Type B pancreatic cell (in vitro differentiated cells): ENCODE measurements around the gene PBX4. TPM values are rescaled to one million over a fixed set of nuclear protein-coding genes. Genes with fewer than 3 reads are reported as not detected.

Experiments
- DNase-seq: peaks from one replicate; pipeline ENCODE4 v3.0.0; 2021; ENCODE audit warnings: mixed read lengths; ENCODE audit not compliant: unreplicated experiment; ENCODE audit errors: extremely low spot score
- H3K27ac Mint-ChIP-seq: 2 replicates; pipeline ENCODE4 v1.8.0; 2021; ENCODE audit warnings: mild to moderate bottlenecking, mixed read lengths
- H3K27me3 Mint-ChIP-seq: 2 replicates; pipeline ENCODE4 v1.8.0; 2021; ENCODE audit warnings: mixed read lengths
- H3K36me3 Mint-ChIP-seq: 2 replicates; pipeline ENCODE4 v1.8.0; 2021; ENCODE audit warnings: mixed read lengths
- H3K4me1 Mint-ChIP-seq: one replicate; pipeline ENCODE4 v1.8.0; 2021; ENCODE audit warnings: mixed read lengths; ENCODE audit not compliant: unreplicated experiment
- H3K4me3 Mint-ChIP-seq: 2 replicates; pipeline ENCODE4 v1.8.0; 2021; ENCODE audit warnings: mild to moderate bottlenecking, mixed read lengths
- H3K9me3 Mint-ChIP-seq: 2 replicates; pipeline ENCODE4 v1.8.0; 2021; ENCODE audit warnings: mixed read lengths
- CTCF ChIP-seq: fragments of 200-600 bp; sonication (generic); conservative IDR thresholded peaks from 2 replicates; pipeline ENCODE4 v1.5.0; 2021; ENCODE audit warnings: antibody characterized with exemption, mild to moderate bottlenecking
- total RNA-seq: library from RNA; stranded (reverse); gene quantifications from 2 replicates; pipeline ENCODE4 v1.2.1, GENCODE V29; 2021; ENCODE audit warnings: low replicate concordance

Gene PBX4
- total RNA-seq, 1 donor from 2014 or later: 10.9 TPM

GRCh38 chr19:19549804-19550464 is 68.6 kb downstream of the PBX4 start:
- no peaks in the 10 kb centered on the region for H3K36me3 Mint-ChIP-seq
- H3K4me3 Mint-ChIP-seq: no peak overlapping the region
- DNase-seq: no peak
- H3K27me3 Mint-ChIP-seq: peaks cover 3% of the 10 kb centered on the region
- no peak overlapping the region for H3K27ac Mint-ChIP-seq
- no peak for TF ChIP-seq CTCF
- H3K4me1 Mint-ChIP-seq: no peaks in the 10 kb centered on the region
- H3K9me3 Mint-ChIP-seq: no peaks in the 10 kb centered on the region

- TF ChIP-seq CTCF: no peak
These were observed 69.3 kb downstream of the PBX4 start for GRCh38 chr19:19548915-19549759.

GRCh38 chr19:19547674-19548336 is 70.7 kb downstream of the PBX4 start:
- H3K27me3 Mint-ChIP-seq: peaks cover 3% of the 10 kb centered on the region
- no peak for TF ChIP-seq CTCF
- H3K4me3 Mint-ChIP-seq: no peak overlapping the region
- no peaks in the 10 kb centered on the region for H3K36me3 Mint-ChIP-seq
- no peak for DNase-seq
- H3K27ac Mint-ChIP-seq: no peak overlapping the region
- H3K9me3 Mint-ChIP-seq: no peaks in the 10 kb centered on the region
- H3K4me1 Mint-ChIP-seq: no peaks in the 10 kb centered on the region

More at GRCh38 chr19:19548915-19549759, 69.3 kb downstream of the PBX4 start:
- Mint-ChIP-seq H3K27ac (no peak overlapping the region), H3K9me3 (no peaks in the 10 kb centered on the region), H3K4me3 (no peak overlapping the region), H3K36me3 (no peaks in the 10 kb centered on the region), H3K27me3 (peaks cover 3% of the 10 kb centered on the region), H3K4me1 (no peaks in the 10 kb centered on the region)
- DNase-seq: no peak

GRCh38 chr19:19546751-19547162 is 71.7 kb downstream of the PBX4 start:
- DNase-seq: no peak
- no peaks in the 10 kb centered on the region for H3K36me3 Mint-ChIP-seq

GRCh38 chr19:19545707-19546106 is 72.8 kb downstream of the PBX4 start:
- Mint-ChIP-seq H3K27me3 (peaks cover 3% of the 10 kb centered on the region), H3K4me3 (no peak overlapping the region), H3K9me3 (no peaks in the 10 kb centered on the region), H3K27ac (no peak overlapping the region), H3K36me3 (no peaks in the 10 kb centered on the region), H3K4me1 (no peaks in the 10 kb centered on the region)
- no peak for DNase-seq
- no peak for TF ChIP-seq CTCF

More at GRCh38 chr19:19546751-19547162, 71.7 kb downstream of the PBX4 start:
- H3K9me3 Mint-ChIP-seq: no peaks in the 10 kb centered on the region
- H3K4me1 Mint-ChIP-seq: no peaks in the 10 kb centered on the region
- no peak overlapping the region for H3K4me3 Mint-ChIP-seq
- no peak for TF ChIP-seq CTCF
- no peak overlapping the region for H3K27ac Mint-ChIP-seq
- peaks cover 3% of the 10 kb centered on the region for H3K27me3 Mint-ChIP-seq
